HG02885 (cell line): Measurements from ENCODE around the gene ZNF268.
"Not testable (repeated sequence)": the region's sequence is repeated elsewhere in the genome, so short reads cannot be mapped to it uniquely, and the experiment has no call there.

Experiments
- ATAC-seq: cut with Tn5 transposase; IDR thresholded peaks from one replicate; pipeline ENCODE4 v1.9.1; 2021; ENCODE audit warnings: mild to moderate bottlenecking; ENCODE audit not compliant: unreplicated experiment, poor library complexity

The ZNF268 gene

GRCh38 chr12:133226690-133227089 is 45.4 kb downstream of the ZNF268 start:
- ATAC-seq = no peak

- no peak for ATAC-seq
Measured at GRCh38 chr12:133227281-133227852, 46.1 kb downstream of the ZNF268 start.

GRCh38 chr12:133231001-133231400 is 49.7 kb downstream of the ZNF268 start:
- no peak for ATAC-seq

GRCh38 chr12:133233006-133233405 is 51.7 kb downstream of the ZNF268 start:
- no peak for ATAC-seq

- ATAC-seq = no peak
Measured at GRCh38 chr12:133233993-133234564, 52.8 kb downstream of the ZNF268 start.

- ATAC-seq = no peak
Measured at GRCh38 chr12:133234971-133235370, 53.7 kb downstream of the ZNF268 start.

- ATAC-seq = no peak
Measured at GRCh38 chr12:133235401-133236112, 54.3 kb downstream of the ZNF268 start, which contains the start of gene ANHX. ANHX (minus strand) TSS chr12:133235877; CDS start chr12:133234356, 1,521 bp downstream.

GRCh38 chr12:133236144-133236543 is 54.8 kb downstream of the ZNF268 start:
- ATAC-seq = no peak

GRCh38 chr12:133236556-133236955 is 55.3 kb downstream of the ZNF268 start:
- no peak for ATAC-seq

- no peak for ATAC-seq
Measured at GRCh38 chr12:133251732-133252131, 70.4 kb downstream of the ZNF268 start.

GRCh38 chr12:133255833-133256232 is 74.5 kb downstream of the ZNF268 start:
- ATAC-seq = not testable (repeated sequence)

- ATAC-seq = no peak
Measured at GRCh38 chr12:133256321-133256720, 75.0 kb downstream of the ZNF268 start.

- no peak for ATAC-seq
Measured at GRCh38 chr12:133264173-133264572, 82.9 kb downstream of the ZNF268 start.
